Measurements from ENCODE around the gene SEC16A.
A peak's percentile ranks its signal among the peaks of the same experiment; 100 is the strongest.

Gene SEC16A

DNA sequence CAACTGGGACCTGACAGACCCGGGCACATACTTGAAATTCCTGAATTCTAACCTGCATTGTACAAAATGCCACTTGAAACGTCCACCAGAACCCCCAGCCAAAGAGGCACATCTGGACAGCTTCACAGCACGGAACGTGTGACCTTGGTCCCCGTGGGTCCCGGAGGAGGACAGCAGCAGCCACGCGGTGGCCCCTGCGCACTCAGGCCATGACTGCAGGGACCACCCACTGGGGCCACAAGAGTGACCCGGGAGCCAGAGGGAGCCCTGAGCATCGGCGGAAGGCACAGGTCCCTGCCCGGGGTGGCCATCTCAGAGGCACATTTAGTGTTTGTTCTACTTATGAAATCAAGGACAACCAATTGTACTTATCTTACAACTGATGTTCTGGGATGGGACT lies 80.8 kb downstream of the SEC16A start:
- peak overlapping the region; percentile 89 for H3K27ac Mint-ChIP-seq

GRCh38 chr9:136401173-136401922 lies 81.5 kb downstream of the SEC16A start:
- no peaks in the 10 kb centered on the region for H3K9me3 Mint-ChIP-seq
- no peak for DNase-seq
- no peak for ATAC-seq (replicated peaks)
- H3K4me3 Mint-ChIP-seq: peak overlapping the region in 1 of 2 donors; percentile 46
- H3K4me1 Mint-ChIP-seq: peaks cover 43 to 68% of the 10 kb centered on the region in 2 donors
- no peaks in the 10 kb centered on the region for H3K27me3 Mint-ChIP-seq
- peaks cover 44 to 70% of the 10 kb centered on the region in 2 donors for H3K36me3 Mint-ChIP-seq
- peak overlapping the region; percentile 25 for H3K27ac Mint-ChIP-seq

More for the DNA sequence above, 80.8 kb downstream of the SEC16A start:
- Mint-ChIP-seq H3K9me3 (no peaks in the 10 kb centered on the region), H3K4me1 (peaks cover 45 to 69% of the 10 kb centered on the region in 2 donors), H3K27me3 (no peaks in the 10 kb centered on the region), H3K4me3 (no peak overlapping the region), H3K36me3 (peaks cover 44 to 67% of the 10 kb centered on the region in 2 donors)
- ATAC-seq (replicated peaks): no peak
- no peak for DNase-seq

- Mint-ChIP-seq H3K4me1 (peaks cover 43 to 64% of the 10 kb centered on the region in 2 donors), H3K27me3 (no peaks in the 10 kb centered on the region), H3K4me3 (peak within 1 kb of the TSS; percentile 93 to 95), H3K27ac (peak within 1 kb of the TSS; percentile 97), H3K36me3 (peaks cover 45 to 76% of the 10 kb centered on the region in 2 donors), H3K9me3 (no peaks in the 10 kb centered on the region)
- peak; percentile 84 for DNase-seq
- peak; percentile 76 to 80 for ATAC-seq (replicated peaks)
These were observed 82.6 kb downstream of the SEC16A start, which contains the start of gene SNAPC4 for GRCh38 chr9:136400038-136400834. TSS of gene SNAPC4 (minus strand) at chr9:136400170. CDS start at chr9:136398428, 1,742 bp downstream.

GRCh38 chr9:136399176-136400037 lies 83.4 kb downstream of the SEC16A start:
- peak; percentile 55 for DNase-seq
- H3K4me1 Mint-ChIP-seq: peaks cover 36 to 55% of the 10 kb centered on the region in 2 donors

DNA sequence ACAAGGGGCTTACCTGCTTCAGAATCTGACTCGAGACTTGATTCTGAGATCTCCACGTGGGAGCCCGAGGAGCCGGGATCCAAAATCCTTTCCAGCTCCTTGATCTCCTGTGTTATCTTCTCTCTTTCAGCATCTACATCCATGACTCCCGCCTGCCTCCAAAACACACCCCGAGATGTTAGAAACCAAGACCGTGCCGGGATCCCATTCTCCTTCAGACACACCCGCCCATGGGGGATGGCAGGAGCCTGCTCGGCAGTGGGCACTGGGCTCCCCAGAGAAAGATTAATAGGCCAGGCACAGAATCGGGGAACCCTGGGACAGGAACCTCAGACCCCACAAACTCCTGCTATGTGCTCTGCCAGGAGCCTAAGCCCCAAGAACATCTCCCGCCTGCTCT lies 84.6 kb downstream of the SEC16A start:
- Mint-ChIP-seq H3K4me1 (peaks cover 26 to 44% of the 10 kb centered on the region in 2 donors), H3K27ac (peak overlapping the region; percentile 97), H3K9me3 (no peaks in the 10 kb centered on the region), H3K27me3 (no peaks in the 10 kb centered on the region), H3K36me3 (peaks cover 32 to 70% of the 10 kb centered on the region in 2 donors), H3K4me3 (peak overlapping the region; percentile 93 to 95)
- DNase-seq (no peak), ATAC-seq (replicated peaks) (no peak)

More at GRCh38 chr9:136399176-136400037, 83.4 kb downstream of the SEC16A start:
- ATAC-seq (replicated peaks): peak; percentile 53 to 60
- Mint-ChIP-seq H3K36me3 (peaks cover 43 to 76% of the 10 kb centered on the region in 2 donors), H3K9me3 (no peaks in the 10 kb centered on the region), H3K27ac (peak overlapping the region; percentile 97), H3K4me3 (peak overlapping the region; percentile 93 to 95), H3K27me3 (no peaks in the 10 kb centered on the region)

GRCh38 chr9:136397643-136398042 lies 85.2 kb downstream of the SEC16A start:
- Mint-ChIP-seq H3K36me3 (peaks cover 31 to 67% of the 10 kb centered on the region in 2 donors), H3K9me3 (no peaks in the 10 kb centered on the region), H3K27me3 (no peaks in the 10 kb centered on the region), H3K4me1 (peaks cover 25 to 42% of the 10 kb centered on the region in 2 donors), H3K4me3 (no peak overlapping the region), H3K27ac (peak overlapping the region; percentile 20)
- DNase-seq (no peak), ATAC-seq (replicated peaks) (no peak)

DNA sequence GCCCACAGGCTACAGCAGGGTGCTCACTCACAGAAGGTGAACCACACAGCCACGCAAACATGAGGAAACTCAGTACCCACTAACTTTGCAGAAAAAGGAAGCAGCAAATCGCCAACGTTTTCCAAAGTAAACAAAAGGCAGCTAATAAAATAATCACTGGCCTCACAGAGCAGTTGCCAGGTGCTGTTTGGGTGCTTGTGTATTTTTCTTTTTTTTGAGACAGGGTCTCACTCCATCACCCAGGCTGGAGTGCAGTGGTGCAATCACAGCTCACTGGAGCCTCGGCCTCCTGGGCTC lies 86.7 kb downstream of the SEC16A start:
- ATAC-seq (replicated peaks) (no peak), DNase-seq (no peak)
- no peak overlapping the region for H3K4me3 Mint-ChIP-seq
- peaks cover 18 to 30% of the 10 kb centered on the region in 2 donors for H3K4me1 Mint-ChIP-seq
- no peaks in the 10 kb centered on the region for H3K9me3 Mint-ChIP-seq
- no peak overlapping the region for H3K27ac Mint-ChIP-seq
- peaks cover 29 to 66% of the 10 kb centered on the region in 2 donors for H3K36me3 Mint-ChIP-seq
- no peaks in the 10 kb centered on the region for H3K27me3 Mint-ChIP-seq

GRCh38 chr9:136395345-136396218 lies 87.3 kb downstream of the SEC16A start:
- Mint-ChIP-seq H3K4me3 (no peak overlapping the region), H3K4me1 (peaks cover 15 to 24% of the 10 kb centered on the region in 2 donors), H3K9me3 (no peaks in the 10 kb centered on the region), H3K27ac (peak overlapping the region; percentile 56), H3K36me3 (peaks cover 29 to 62% of the 10 kb centered on the region in 2 donors), H3K27me3 (no peaks in the 10 kb centered on the region)
- ATAC-seq (replicated peaks): no peak
- DNase-seq: no peak

DNA sequence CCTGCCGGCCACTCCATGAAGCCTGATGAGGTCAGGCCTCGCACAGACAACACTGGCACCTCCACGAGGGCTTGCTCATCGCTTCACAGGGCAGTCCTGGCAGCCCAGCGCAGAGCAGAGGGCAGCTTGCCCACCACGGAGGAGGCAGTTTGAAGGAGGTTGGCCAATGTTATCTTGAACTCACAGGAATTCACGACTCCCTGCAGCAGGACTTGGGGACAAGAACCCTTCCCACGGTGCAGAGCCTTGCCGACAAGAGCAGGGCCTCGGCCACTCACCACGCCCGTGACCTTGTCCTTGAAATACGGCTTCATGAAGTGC lies 87.9 kb downstream of the SEC16A start:
- peaks cover 13 to 21% of the 10 kb centered on the region in 2 donors for H3K4me1 Mint-ChIP-seq
- H3K36me3 Mint-ChIP-seq: peaks cover 32 to 66% of the 10 kb centered on the region in 2 donors
- no peak overlapping the region for H3K4me3 Mint-ChIP-seq
- ATAC-seq (replicated peaks) (no peak), DNase-seq (no peak)
- no peaks in the 10 kb centered on the region for H3K27me3 Mint-ChIP-seq
- no peak overlapping the region for H3K27ac Mint-ChIP-seq
- H3K9me3 Mint-ChIP-seq: no peaks in the 10 kb centered on the region

GRCh38 chr9:136394312-136395019 lies 88.4 kb downstream of the SEC16A start:
- no peak for ATAC-seq (replicated peaks)
- Mint-ChIP-seq H3K27me3 (no peaks in the 10 kb centered on the region), H3K4me1 (peaks cover 13 to 21% of the 10 kb centered on the region in 2 donors), H3K27ac (no peak overlapping the region), H3K36me3 (peaks cover 35 to 71% of the 10 kb centered on the region in 2 donors), H3K9me3 (no peaks in the 10 kb centered on the region), H3K4me3 (no peak overlapping the region)
- no peak for DNase-seq

DNA sequence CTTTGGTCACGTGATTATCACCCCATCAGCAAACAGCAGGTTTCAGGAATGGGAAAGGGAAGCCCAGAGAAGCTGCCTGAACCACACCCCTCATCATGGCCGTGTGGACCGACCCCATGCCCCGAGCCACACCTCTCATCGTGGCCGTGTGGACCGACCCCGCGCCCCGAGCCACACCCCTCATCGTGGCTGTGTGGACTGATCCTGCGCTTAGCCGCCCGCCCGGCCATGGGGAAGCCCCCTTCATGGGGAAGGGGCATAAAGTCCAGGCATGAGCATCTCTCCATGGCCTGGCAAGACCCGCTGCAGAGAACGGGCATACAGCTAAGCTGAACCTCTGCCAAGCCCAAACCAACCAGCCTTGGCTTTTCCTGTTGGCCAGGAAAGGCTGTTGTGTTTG lies 89.3 kb downstream of the SEC16A start:
- ATAC-seq (replicated peaks) (no peak), DNase-seq (no peak)
- no peak overlapping the region for H3K27ac Mint-ChIP-seq
- peaks cover 41 to 71% of the 10 kb centered on the region in 2 donors for H3K36me3 Mint-ChIP-seq
- H3K4me3 Mint-ChIP-seq: no peak overlapping the region
- no peaks in the 10 kb centered on the region for H3K9me3 Mint-ChIP-seq
- no peaks in the 10 kb centered on the region for H3K27me3 Mint-ChIP-seq
- peaks cover 5 to 12% of the 10 kb centered on the region in 2 donors for H3K4me1 Mint-ChIP-seq

GRCh38 chr9:136392538-136393449 lies 90.0 kb downstream of the SEC16A start:
- Mint-ChIP-seq H3K4me1 (peaks cover 2 to 7% of the 10 kb centered on the region in 2 donors), H3K36me3 (peaks cover 45 to 70% of the 10 kb centered on the region in 2 donors), H3K4me3 (no peak overlapping the region), H3K27ac (no peak overlapping the region), H3K27me3 (no peaks in the 10 kb centered on the region), H3K9me3 (no peaks in the 10 kb centered on the region)
- ATAC-seq (replicated peaks) (no peak), DNase-seq (no peak)
